ENCODE data around the gene KRTAP10-7. TPM values are rescaled to one million over a fixed set of nuclear protein-coding genes. Genes with fewer than 3 reads are reported as not detected.
"Not testable (repeated sequence)": the region's sequence is repeated elsewhere in the genome, so short reads cannot be mapped to it uniquely, and the experiment has no call there.

Gene KRTAP10-7
- total and polyA plus RNA-seq, 2 of the 13 experiments (the other 11 are each of a cell fraction or from before 2014, with no cell fraction given): not detected

DNA sequence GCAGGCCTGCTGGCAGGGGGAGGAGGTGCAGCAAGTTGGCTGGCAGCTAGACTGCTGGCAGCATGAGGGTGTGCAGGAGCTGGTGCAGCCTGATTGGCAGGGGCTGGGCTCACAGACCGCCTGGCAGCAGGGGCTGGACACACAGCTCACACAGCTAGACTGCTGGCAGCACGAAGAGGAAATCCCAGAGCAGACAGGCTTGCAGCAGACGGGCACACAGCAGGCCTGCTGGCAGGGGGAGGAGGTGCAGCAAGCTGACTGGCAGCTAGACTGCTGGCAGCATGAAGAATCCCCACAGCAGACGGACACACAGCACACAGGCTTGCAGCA is 8.6 kb upstream of the KRTAP10-7 start:
- H2AFZ ChIP-seq (ENCODE audit: low read length); DNase-seq (ENCODE audit: low spot score); H4K20me1 ChIP-seq (ENCODE audit: insufficient read depth, low read length); H3K9me3 ChIP-seq (ENCODE audit: low read length); in situ Hi-C loops (cut with HindIII; ENCODE audit: extremely low pct_ligation_motif_present, low pct_unique_long_range_greater_than_20kb); POLR2A ChIA-PET; H3K36me3 ChIP-seq (replicated peaks in 1 of 2; ENCODE audit: control insufficient read depth in 1 of 2, insufficient read depth in 2 of 2, low read length in 2 of 2); H3K27ac ChIP-seq (ENCODE audit: extremely low read length, insufficient read depth, low read length); BruUV-seq (replicated peaks); H3K4me3 ChIP-seq (replicated peaks in 1 of 3; ENCODE audit: insufficient read depth in 1 of 3, low read depth in 2 of 3, low read length in 3 of 3); intact Hi-C loops (cut with micrococcal nuclease; ENCODE audit: unreplicated experiment); H3K4me2 ChIP-seq (ENCODE audit: low read depth, low read length); H3K27me3 ChIP-seq (ENCODE audit: control insufficient read depth in 1 of 2, insufficient read depth in 2 of 2, low read length in 2 of 2); H3K79me2 ChIP-seq (ENCODE audit: insufficient read depth, low read length); FAIRE-seq; ATAC-seq; H3K9ac ChIP-seq (ENCODE audit: insufficient read depth, low read depth, low read length); CTCF ChIA-PET (ENCODE audit: low intra/inter-chr PET ratio, low total read pairs): not testable (repeated sequence)
- H3K4me1 ChIP-seq (ENCODE audit: insufficient read depth, low read length): peaks cover 52% of the 10 kb centered on the region
- TF ChIP-seq ADNP (CRISPR knock-in tag; IDR thresholded peaks at IDR 0.05): 0 out of 2 replicates have a peak, but pooled peaks have one; percentile 16
- TF ChIP-seq HNRNPL (IDR thresholded peaks at IDR 0.05; ENCODE audit: low read depth, low read length): 0 out of 2 replicates have a peak, but pooled peaks have one; percentile 10
- WGBS (ENCODE audit: low lambda C conversion rate): 80% methylated on average over 1 of the region's 4 CpGs

GRCh38 chr21:44592446-44593311 is 7.7 kb upstream of the KRTAP10-7 start, which contains the start of gene KRTAP10-6:
TSS of gene KRTAP10-6 (minus strand) at chr21:44592505. CDS start at chr21:44592484, 21 bp downstream.
- no peaks in the 10 kb centered on the region for H4K20me1 ChIP-seq (ENCODE audit: insufficient read depth, low read length)
- H2AFZ ChIP-seq (ENCODE audit: low read length): no peak within 1 kb of the TSS
- 83% methylated on average over 20 of the region's 33 CpGs for WGBS (ENCODE audit: low lambda C conversion rate)
- TF ChIP-seq DNMT1 (CRISPR knock-in tag; IDR thresholded peaks at IDR 0.05) (0 out of 2 replicates have a peak, but pooled peaks have one; percentile 41), YEATS2 (CRISPR knock-in tag; IDR thresholded peaks at IDR 0.05; ENCODE audit: borderline replicate concordance) (no peak), PITX1 (CRISPR knock-in tag; IDR thresholded peaks at IDR 0.05) (0 out of 2 replicates have a peak, but pooled peaks have one; percentile 27), KDM1A (CRISPR knock-in tag; IDR thresholded peaks at IDR 0.05) (no peak), ZBTB33 (CRISPR knock-in tag; IDR thresholded peaks at IDR 0.05) (peak; percentile 39; the same call in 1 of the 2 replicates), ZNF335 (CRISPR knock-in tag; IDR thresholded peaks at IDR 0.05) (no peak), SRY (CRISPR knock-in tag; IDR thresholded peaks at IDR 0.05) (no peak), BORCS8-MEF2B (CRISPR knock-in tag; IDR thresholded peaks at IDR 0.05) (no peak), ZNF737 (CRISPR knock-in tag; IDR thresholded peaks at IDR 0.05; ENCODE audit: borderline replicate concordance) (0 out of 2 replicates have a peak, but pooled peaks have one; percentile 12), SP2 (CRISPR knock-in tag; IDR thresholded peaks at IDR 0.05) (0 out of 2 replicates have a peak, but pooled peaks have one; percentile 26)
- no peaks in the 10 kb centered on the region for H3K79me2 ChIP-seq (ENCODE audit: insufficient read depth, low read length)
- DNase-seq (ENCODE audit: low spot score) (no peak), ATAC-seq (peak; percentile 8; the same call in 2 of the 3 replicates), FAIRE-seq (no peak)
- ChIA-PET CTCF (ENCODE audit: low intra/inter-chr PET ratio, low total read pairs) (no interaction called here), POLR2A (no interaction called here)
- no peaks in the 10 kb centered on the region for H3K36me3 ChIP-seq (replicated peaks in 1 of 2; ENCODE audit: control insufficient read depth in 1 of 2, insufficient read depth in 2 of 2, low read length in 2 of 2)
- peaks cover 52% of the 10 kb centered on the region for H3K4me1 ChIP-seq (ENCODE audit: insufficient read depth, low read length)
- BruUV-seq (replicated peaks): no TSS peak
- peak within 1 kb of the TSS in 1 of 3 experiments; percentile 4; a peak in 1 of 6 replicates for H3K4me3 ChIP-seq (replicated peaks in 1 of 3; ENCODE audit: insufficient read depth in 1 of 3, low read depth in 2 of 3, low read length in 3 of 3)
- H3K4me2 ChIP-seq (ENCODE audit: low read depth, low read length): peak within 1 kb of the TSS; percentile 59
- no peaks in the 10 kb centered on the region for H3K9me3 ChIP-seq (ENCODE audit: low read length)
- H3K27ac ChIP-seq (ENCODE audit: extremely low read length, insufficient read depth, low read length): peak within 1 kb of the TSS; percentile 80
- in situ Hi-C loops (cut with HindIII; ENCODE audit: extremely low pct_ligation_motif_present, low pct_unique_long_range_greater_than_20kb) (no loop called here), intact Hi-C loops (cut with micrococcal nuclease; ENCODE audit: unreplicated experiment) (no loop called here)
- H3K9ac ChIP-seq (ENCODE audit: insufficient read depth, low read depth, low read length): 0 out of 2 replicates have a peak within 1 kb of the TSS, but pooled peaks have one; percentile 2
- no peaks in the 10 kb centered on the region; a peak in 1 of 5 replicates for H3K27me3 ChIP-seq (ENCODE audit: control insufficient read depth in 1 of 2, insufficient read depth in 2 of 2, low read length in 2 of 2)

Measured in HepG2 (cell line).